Activated T-cell treated with anti-CD3 and anti-CD28 coated beads, Interleukin-2, amount 50 U/mL, for 24 hours (primary cell): ENCODE results near the gene CARMIL1.

Experiments
- DNase-seq: peaks from one replicate; pipeline ENCODE4 v3.0.0-alpha.2; 2020
- H3K27ac Mint-ChIP-seq: 2 replicates; pipeline ENCODE4 v1.8.0; 2020; ENCODE audit warnings: mild to moderate bottlenecking, mixed read lengths
- H3K27me3 Mint-ChIP-seq: 2 replicates; pipeline ENCODE4 v1.8.0; 2020; ENCODE audit warnings: mixed read lengths
- H3K36me3 Mint-ChIP-seq: 2 replicates; pipeline ENCODE4 v1.8.0; 2020; ENCODE audit warnings: low read depth, mixed read lengths
- H3K4me1 Mint-ChIP-seq: 2 replicates; pipeline ENCODE4 v1.8.0; 2020; ENCODE audit warnings: low read depth, mixed read lengths
- H3K4me3 Mint-ChIP-seq: 2 replicates; pipeline ENCODE4 v1.8.0; 2020; ENCODE audit warnings: mild to moderate bottlenecking, moderate library complexity, mixed read lengths
- H3K9me3 Mint-ChIP-seq: 2 replicates; pipeline ENCODE4 v1.8.0; 2020; ENCODE audit warnings: mixed read lengths

CARMIL1 gene

DNA sequence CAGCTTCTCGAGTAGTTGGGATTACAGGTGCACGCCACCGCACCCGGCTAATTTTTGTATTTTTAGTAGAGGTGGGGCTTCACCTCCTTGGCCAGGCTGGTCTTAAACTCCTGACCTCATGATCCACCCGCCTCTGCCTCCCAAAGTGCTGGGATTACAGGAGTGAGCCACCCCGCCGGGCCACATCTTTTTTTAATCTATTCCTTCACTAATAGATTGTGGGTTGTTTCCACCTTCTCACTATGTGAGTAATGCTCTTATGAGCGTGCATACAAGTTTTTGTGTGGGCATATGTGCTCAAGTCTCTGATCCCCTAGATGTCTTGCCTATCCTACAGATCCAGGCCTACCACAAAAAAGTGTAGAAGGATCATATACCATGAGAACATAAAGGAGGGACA is 30.7 kb downstream of the CARMIL1 start:
- Mint-ChIP-seq H3K27me3 (no peaks in the 10 kb centered on the region), H3K9me3 (no peaks in the 10 kb centered on the region), H3K4me3 (no peak overlapping the region), H3K4me1 (peaks cover 20% of the 10 kb centered on the region), H3K27ac (no peak overlapping the region), H3K36me3 (no peaks in the 10 kb centered on the region)
- DNase-seq, result no peak

DNA sequence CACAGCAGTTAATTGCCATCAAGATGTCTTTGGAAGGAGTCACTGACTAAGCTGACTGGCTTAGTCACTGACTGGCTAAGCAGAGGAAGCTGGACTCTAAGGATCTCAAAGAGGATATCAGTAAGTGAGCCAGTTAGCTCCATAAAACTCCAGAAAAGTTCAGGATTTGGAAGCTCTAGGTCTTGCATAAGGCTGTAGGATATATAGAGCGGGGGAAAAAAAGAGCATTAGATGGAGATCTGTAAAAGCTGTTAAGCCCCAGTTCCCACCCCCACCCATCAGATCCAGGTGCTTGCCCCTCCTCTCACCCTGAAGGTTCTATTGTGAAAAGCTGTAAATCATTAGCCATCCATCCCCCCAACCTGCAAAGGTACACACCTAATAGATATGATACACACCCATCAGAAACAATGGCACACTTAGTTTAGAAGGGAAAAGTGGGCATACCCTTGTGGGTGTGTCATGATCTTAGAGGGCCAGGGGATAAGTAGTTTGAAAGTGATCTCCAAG is 32.2 kb downstream of the CARMIL1 start:
- H3K36me3 Mint-ChIP-seq, result no peaks in the 10 kb centered on the region
- no peaks in the 10 kb centered on the region for H3K9me3 Mint-ChIP-seq
- DNase-seq, result no peak
- no peak overlapping the region for H3K4me3 Mint-ChIP-seq
- no peaks in the 10 kb centered on the region for H3K27me3 Mint-ChIP-seq
- H3K27ac Mint-ChIP-seq, result no peak overlapping the region
- peaks cover 16% of the 10 kb centered on the region for H3K4me1 Mint-ChIP-seq

DNA sequence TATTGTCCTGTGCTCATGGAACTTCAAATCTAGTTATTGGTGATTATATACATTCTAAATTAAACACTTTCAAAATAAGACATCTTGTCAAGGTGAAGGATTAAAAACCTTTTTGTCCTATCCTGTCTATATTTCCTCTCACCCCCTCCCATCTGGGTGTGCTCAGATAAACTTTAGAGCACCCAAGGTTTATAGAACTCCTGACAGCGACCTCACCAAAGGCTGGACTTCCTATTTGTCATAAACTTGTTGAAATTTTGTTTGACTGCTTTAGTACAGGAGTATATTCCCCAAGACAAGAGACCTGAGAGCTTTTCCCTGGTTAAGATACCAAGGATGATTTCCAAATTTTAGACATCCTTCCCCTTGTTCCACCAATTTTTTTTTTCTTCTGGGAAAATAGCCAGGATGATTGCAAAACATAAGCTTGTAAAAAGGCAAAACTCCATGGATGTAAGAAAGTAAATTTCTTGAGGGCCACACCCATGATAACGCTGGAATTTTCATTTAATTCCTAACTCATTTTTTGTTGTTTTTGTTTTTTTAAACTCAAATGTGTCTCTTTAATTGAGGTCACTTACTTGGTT is 33.0 kb downstream of the CARMIL1 start:
- no peak for DNase-seq
- Mint-ChIP-seq H3K27ac (no peak overlapping the region), H3K4me3 (no peak overlapping the region), H3K9me3 (no peaks in the 10 kb centered on the region), H3K36me3 (no peaks in the 10 kb centered on the region), H3K4me1 (peaks cover 14% of the 10 kb centered on the region), H3K27me3 (no peaks in the 10 kb centered on the region)

- H3K4me1 Mint-ChIP-seq, result peaks cover 14% of the 10 kb centered on the region
- no peak overlapping the region for H3K27ac Mint-ChIP-seq
- H3K27me3 Mint-ChIP-seq, result no peaks in the 10 kb centered on the region
- no peaks in the 10 kb centered on the region for H3K36me3 Mint-ChIP-seq
- no peak overlapping the region for H3K4me3 Mint-ChIP-seq
- no peak for DNase-seq
- H3K9me3 Mint-ChIP-seq, result no peaks in the 10 kb centered on the region
These were observed 33.5 kb downstream of the CARMIL1 start for GRCh38 chr6:25312703-25313102.

- no peaks in the 10 kb centered on the region for H3K9me3 Mint-ChIP-seq
- no peak overlapping the region for H3K4me3 Mint-ChIP-seq
- peaks cover 14% of the 10 kb centered on the region for H3K4me1 Mint-ChIP-seq
- DNase-seq, result no peak
- H3K27ac Mint-ChIP-seq, result no peak overlapping the region
- no peaks in the 10 kb centered on the region for H3K36me3 Mint-ChIP-seq
- no peaks in the 10 kb centered on the region for H3K27me3 Mint-ChIP-seq
These were observed 35.5 kb downstream of the CARMIL1 start for GRCh38 chr6:25314509-25315175.

DNA sequence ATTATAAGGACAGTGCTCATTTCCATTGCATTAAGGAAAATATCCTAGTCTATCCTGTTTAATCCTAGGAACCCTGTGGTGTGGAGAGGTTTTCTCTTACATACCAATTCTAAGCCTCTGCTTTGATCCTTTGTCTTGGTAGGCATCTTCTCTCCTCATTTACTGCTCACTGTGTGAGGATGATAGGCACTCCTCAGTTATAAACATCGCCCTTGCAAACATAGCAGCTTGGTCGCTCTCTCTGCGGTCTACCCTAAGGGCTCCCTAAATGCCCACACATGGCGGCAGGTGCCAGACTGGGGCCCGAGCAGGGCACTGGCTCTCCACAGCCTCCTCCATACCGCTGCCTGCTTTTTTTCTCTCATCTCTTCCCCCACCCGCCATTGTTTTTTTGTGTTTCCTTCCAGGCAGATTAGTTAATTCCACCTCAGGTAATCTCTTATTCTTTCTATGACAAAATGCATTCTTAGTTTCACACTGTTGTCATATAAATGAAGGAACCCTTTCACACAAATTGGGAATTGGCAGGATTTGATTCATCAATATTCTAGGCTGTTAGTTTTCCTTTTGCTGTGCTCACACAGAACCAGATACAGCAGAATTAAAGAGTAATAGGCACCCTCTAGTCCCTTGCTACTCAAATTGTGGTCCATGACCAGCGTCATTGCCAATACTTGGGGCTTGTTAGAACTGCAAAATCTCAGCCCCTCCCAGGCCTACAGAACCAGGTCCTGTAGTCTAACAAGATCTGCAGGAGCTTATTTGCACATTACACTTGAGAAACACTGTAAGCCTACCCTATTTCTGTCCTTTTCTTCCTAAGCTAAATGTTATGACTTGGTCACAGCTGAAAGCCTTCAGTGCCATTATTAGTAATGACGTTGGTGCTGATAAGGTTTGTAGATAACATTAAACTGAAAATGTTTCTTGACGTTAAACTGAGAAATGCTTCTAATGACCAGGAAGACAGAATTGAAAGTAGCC is 36.3 kb downstream of the CARMIL1 start:
- H3K4me3 Mint-ChIP-seq, result no peak overlapping the region
- no peak overlapping the region for H3K27ac Mint-ChIP-seq
- no peaks in the 10 kb centered on the region for H3K27me3 Mint-ChIP-seq
- DNase-seq, result no peak
- H3K9me3 Mint-ChIP-seq, result no peaks in the 10 kb centered on the region
- peaks cover 14% of the 10 kb centered on the region for H3K4me1 Mint-ChIP-seq
- no peaks in the 10 kb centered on the region for H3K36me3 Mint-ChIP-seq

GRCh38 chr6:25316626-25317025 is 37.5 kb downstream of the CARMIL1 start:
- peaks cover 12% of the 10 kb centered on the region for H3K4me1 Mint-ChIP-seq
- H3K27ac Mint-ChIP-seq, result no peak overlapping the region
- DNase-seq, result no peak
- no peak overlapping the region for H3K4me3 Mint-ChIP-seq
- no peaks in the 10 kb centered on the region for H3K9me3 Mint-ChIP-seq
- H3K36me3 Mint-ChIP-seq, result no peaks in the 10 kb centered on the region
- no peaks in the 10 kb centered on the region for H3K27me3 Mint-ChIP-seq

DNA sequence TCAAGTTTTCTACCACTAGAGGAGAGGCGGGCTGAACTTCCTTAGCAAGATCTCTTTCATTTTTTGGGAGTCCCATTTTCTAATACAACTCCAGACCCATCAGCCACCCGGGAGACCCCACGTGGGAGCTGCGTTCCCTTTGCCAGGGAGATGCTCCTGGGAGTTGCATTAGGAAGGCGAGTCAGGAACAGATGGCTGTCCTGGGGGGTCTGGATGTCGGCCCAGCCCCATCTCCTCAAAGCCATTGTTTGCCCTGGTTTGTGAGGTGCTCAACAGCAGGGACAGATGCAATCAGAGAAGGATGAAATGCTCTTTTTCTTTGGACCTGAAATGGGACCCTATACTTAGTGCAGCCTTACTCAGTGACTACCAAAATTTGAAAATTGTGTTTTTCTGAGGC is 39.4 kb downstream of the CARMIL1 start:
- Mint-ChIP-seq H3K9me3 (no peaks in the 10 kb centered on the region), H3K36me3 (no peaks in the 10 kb centered on the region), H3K27me3 (no peaks in the 10 kb centered on the region), H3K4me1 (peaks cover 2% of the 10 kb centered on the region), H3K27ac (no peak overlapping the region), H3K4me3 (no peak overlapping the region)
- no peak for DNase-seq

- no peak overlapping the region for H3K27ac Mint-ChIP-seq
- no peak for DNase-seq
- no peak overlapping the region for H3K4me3 Mint-ChIP-seq
- H3K27me3 Mint-ChIP-seq, result no peaks in the 10 kb centered on the region
- H3K4me1 Mint-ChIP-seq, result no peaks in the 10 kb centered on the region
- H3K36me3 Mint-ChIP-seq, result no peaks in the 10 kb centered on the region
- no peaks in the 10 kb centered on the region for H3K9me3 Mint-ChIP-seq
These were observed 41.3 kb downstream of the CARMIL1 start for GRCh38 chr6:25320459-25320858.

DNA sequence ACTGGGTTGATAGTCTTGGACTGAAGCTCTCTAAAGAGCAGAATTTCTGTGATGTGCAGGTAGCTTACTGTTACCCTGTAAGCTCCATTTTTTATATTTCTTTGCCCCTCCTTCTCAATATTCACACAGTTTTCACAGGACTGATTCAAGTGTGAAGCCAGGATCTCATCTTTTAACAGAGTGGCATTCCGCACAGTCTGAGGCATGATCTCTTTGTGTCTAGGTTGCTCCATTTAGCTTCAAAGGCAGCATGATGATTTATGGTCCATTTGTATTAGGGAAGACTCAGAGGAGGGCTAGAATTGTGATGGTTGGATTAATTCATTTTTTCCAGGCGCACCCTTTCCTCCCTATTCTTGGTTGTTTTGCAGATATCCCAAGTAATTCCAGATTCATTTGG is 43.5 kb downstream of the CARMIL1 start:
- H3K9me3 Mint-ChIP-seq, result no peaks in the 10 kb centered on the region
- DNase-seq, result no peak
- no peak overlapping the region for H3K27ac Mint-ChIP-seq
- H3K4me1 Mint-ChIP-seq, result no peaks in the 10 kb centered on the region
- H3K4me3 Mint-ChIP-seq, result no peak overlapping the region
- no peaks in the 10 kb centered on the region for H3K27me3 Mint-ChIP-seq
- no peaks in the 10 kb centered on the region for H3K36me3 Mint-ChIP-seq

DNA sequence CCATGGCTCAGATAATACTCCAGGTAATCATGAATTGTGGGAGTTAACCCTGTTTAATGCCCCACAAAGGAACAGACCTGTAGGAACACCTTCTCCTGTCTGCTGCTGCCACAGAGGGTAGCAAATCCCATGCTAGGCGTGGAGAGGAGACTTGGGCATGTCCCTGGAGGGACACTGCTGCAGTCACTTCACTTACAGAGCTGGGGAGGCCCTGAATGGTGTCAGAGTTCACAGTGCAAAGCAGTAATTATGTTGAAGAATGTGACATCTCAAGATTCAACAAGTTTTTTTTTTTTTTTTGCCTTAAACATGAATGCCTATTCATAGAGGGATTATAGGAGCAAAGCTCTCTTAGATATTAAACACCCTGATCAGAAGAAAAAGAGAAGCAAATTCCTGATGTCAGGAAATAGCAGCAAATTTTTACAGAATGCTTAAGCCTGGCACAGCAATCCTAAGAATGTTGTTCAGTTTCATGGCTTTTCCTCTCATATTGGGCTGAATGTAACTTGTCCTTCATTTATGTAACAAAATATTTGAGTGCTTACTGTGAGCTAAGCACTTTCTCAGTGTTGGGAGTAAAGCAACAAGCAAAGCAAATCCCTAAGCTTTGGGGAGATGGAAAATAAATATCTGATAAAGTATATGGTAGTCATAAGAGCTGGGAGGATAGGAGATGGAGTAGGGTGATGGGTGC is 45.0 kb downstream of the CARMIL1 start:
- Mint-ChIP-seq H3K27ac (no peak overlapping the region), H3K27me3 (no peaks in the 10 kb centered on the region), H3K4me3 (no peak overlapping the region), H3K36me3 (no peaks in the 10 kb centered on the region), H3K4me1 (no peaks in the 10 kb centered on the region), H3K9me3 (no peaks in the 10 kb centered on the region)
- DNase-seq, result no peak

DNA sequence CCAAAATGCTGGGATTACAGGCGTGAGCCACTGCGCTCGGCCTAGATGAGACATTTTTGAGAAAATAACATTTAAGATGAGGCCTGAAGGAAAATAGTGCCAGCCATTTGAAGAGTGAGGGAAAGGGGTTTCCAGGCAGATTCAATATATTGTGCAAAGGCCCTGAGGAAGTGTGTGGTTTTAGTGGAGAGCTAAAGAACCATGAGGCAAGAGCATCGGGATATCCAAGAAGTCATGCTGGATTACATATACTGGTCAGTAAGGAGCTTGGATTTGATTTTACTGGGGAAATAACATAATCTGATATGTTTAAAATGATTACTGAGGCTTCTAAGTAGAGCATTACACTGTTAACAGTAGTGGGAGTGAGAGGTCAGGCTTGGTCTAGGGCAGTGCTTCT is 47.0 kb downstream of the CARMIL1 start:
- Mint-ChIP-seq H3K4me1 (peaks cover 5% of the 10 kb centered on the region), H3K4me3 (no peak overlapping the region), H3K27me3 (no peaks in the 10 kb centered on the region), H3K9me3 (no peaks in the 10 kb centered on the region), H3K27ac (no peak overlapping the region), H3K36me3 (no peaks in the 10 kb centered on the region)
- DNase-seq, result no peak

GRCh38 chr6:25326960-25327359 is 47.8 kb downstream of the CARMIL1 start:
- Mint-ChIP-seq H3K4me3 (no peak overlapping the region), H3K9me3 (no peaks in the 10 kb centered on the region), H3K36me3 (no peaks in the 10 kb centered on the region), H3K27me3 (no peaks in the 10 kb centered on the region), H3K4me1 (peaks cover 9% of the 10 kb centered on the region), H3K27ac (no peak overlapping the region)
- no peak for DNase-seq

GRCh38 chr6:25327432-25327831 is 48.3 kb downstream of the CARMIL1 start:
- peaks cover 11% of the 10 kb centered on the region for H3K4me1 Mint-ChIP-seq
- H3K4me3 Mint-ChIP-seq, result no peak overlapping the region
- no peaks in the 10 kb centered on the region for H3K36me3 Mint-ChIP-seq
- no peaks in the 10 kb centered on the region for H3K9me3 Mint-ChIP-seq
- no peak overlapping the region for H3K27ac Mint-ChIP-seq
- DNase-seq, result no peak
- no peaks in the 10 kb centered on the region for H3K27me3 Mint-ChIP-seq
